Colonic mucosa (tissue), 4 donors: ENCODE data around the gene JMJD4. TPM values are rescaled to one million over a fixed set of nuclear protein-coding genes. Genes with fewer than 3 reads are reported as not detected.

Source experiments
- DNase-seq: peaks from one replicate; pipeline ENCODE4 v3.0.0-alpha.2; 2020
- H3K27ac ChIP-seq: fragments of 200-600 bp; one replicate; pipeline ENCODE4 v1.8.0; 2021
- H3K27me3 ChIP-seq: fragments of 200-600 bp; one replicate; pipeline ENCODE4 v1.8.0; 2021
- H3K36me3 ChIP-seq: fragments of 200-600 bp; one replicate; pipeline ENCODE4 v1.8.0; 2021
- H3K4me1 ChIP-seq: fragments of 200-600 bp; one replicate; pipeline ENCODE4 v1.8.0; 2021; ENCODE audit warnings: mild to moderate bottlenecking
- H3K4me3 ChIP-seq: fragments of 200-600 bp; one replicate; pipeline ENCODE4 v1.8.0; 2021
- H3K9ac ChIP-seq, 2 donors: one replicate each; pipeline ENCODE4 v1.7.0; 2013; ENCODE audit warnings: control low read depth in 2 of 2, low read depth in 2 of 2, low read length in 2 of 2
- H3K9me3 ChIP-seq: fragments of 200-600 bp; one replicate; pipeline ENCODE4 v1.8.0; 2021
- intact Hi-C: fragments of 100-400 bp; cut with DNase I; formaldehyde crosslinking; loops from one replicate; pipeline ENCODE4 v1.14.1; 2022
- total RNA-seq, 2 donors: library from RNA; stranded (reverse); fragmentation: NEBNext Ultra II Directional in 1 of 2; extraction: Animal tissue kit (Norgen Biotek cat#: 25700) in 1 of 2; gene quantifications; one replicate each; pipeline ENCODE4 v1.2.1, GENCODE V29; 2021
- TF ChIP-seq, protein P1 (sequence below): fragments of 200-600 bp; IDR thresholded peaks from one replicate; pipeline ENCODE4 v1.8.0; 2022; ENCODE audit warnings: antibody characterized with exemption, mild to moderate bottlenecking
- donor health status: healthy.
- donor health status: DM: no; HTN: no; CAD: no.
- donor health status: DM: no; HTN: no; CAD: no.

The JMJD4 gene
- total RNA-seq, 2 donors from 2014 or later, result 9.0 to 16.0 TPM

GRCh38 chr1:227747948-227748495, 12.9 kb upstream of the JMJD4 start:
- H3K27ac ChIP-seq, result peak overlapping the region; percentile 44
- TF ChIP-seq, protein P1, sequence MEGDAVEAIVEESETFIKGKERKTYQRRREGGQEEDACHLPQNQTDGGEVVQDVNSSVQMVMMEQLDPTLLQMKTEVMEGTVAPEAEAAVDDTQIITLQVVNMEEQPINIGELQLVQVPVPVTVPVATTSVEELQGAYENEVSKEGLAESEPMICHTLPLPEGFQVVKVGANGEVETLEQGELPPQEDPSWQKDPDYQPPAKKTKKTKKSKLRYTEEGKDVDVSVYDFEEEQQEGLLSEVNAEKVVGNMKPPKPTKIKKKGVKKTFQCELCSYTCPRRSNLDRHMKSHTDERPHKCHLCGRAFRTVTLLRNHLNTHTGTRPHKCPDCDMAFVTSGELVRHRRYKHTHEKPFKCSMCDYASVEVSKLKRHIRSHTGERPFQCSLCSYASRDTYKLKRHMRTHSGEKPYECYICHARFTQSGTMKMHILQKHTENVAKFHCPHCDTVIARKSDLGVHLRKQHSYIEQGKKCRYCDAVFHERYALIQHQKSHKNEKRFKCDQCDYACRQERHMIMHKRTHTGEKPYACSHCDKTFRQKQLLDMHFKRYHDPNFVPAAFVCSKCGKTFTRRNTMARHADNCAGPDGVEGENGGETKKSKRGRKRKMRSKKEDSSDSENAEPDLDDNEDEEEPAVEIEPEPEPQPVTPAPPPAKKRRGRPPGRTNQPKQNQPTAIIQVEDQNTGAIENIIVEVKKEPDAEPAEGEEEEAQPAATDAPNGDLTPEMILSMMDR, result no peak
- intact Hi-C loops, result no loop called here
- no peak for DNase-seq
- no peak overlapping the region for H3K4me3 ChIP-seq
- H3K36me3 ChIP-seq, result no peaks in the 10 kb centered on the region
- H3K9me3 ChIP-seq, result no peaks in the 10 kb centered on the region
- H3K9ac ChIP-seq, result no peak overlapping the region
- peaks cover 6% of the 10 kb centered on the region for H3K4me1 ChIP-seq
- no peaks in the 10 kb centered on the region for H3K27me3 ChIP-seq

GRCh38 chr1:227747382-227747781, 12.3 kb upstream of the JMJD4 start:
- Histone ChIP-seq H3K9me3 (no peaks in the 10 kb centered on the region), H3K4me1 (peaks cover 6% of the 10 kb centered on the region), H3K27ac (no peak overlapping the region), H3K4me3 (no peak overlapping the region), H3K36me3 (no peaks in the 10 kb centered on the region), H3K9ac (no peak overlapping the region), H3K27me3 (no peaks in the 10 kb centered on the region)
- TF ChIP-seq, protein P1, result no peak
- DNase-seq, result no peak
- intact Hi-C loops, result no loop called here

DNA sequence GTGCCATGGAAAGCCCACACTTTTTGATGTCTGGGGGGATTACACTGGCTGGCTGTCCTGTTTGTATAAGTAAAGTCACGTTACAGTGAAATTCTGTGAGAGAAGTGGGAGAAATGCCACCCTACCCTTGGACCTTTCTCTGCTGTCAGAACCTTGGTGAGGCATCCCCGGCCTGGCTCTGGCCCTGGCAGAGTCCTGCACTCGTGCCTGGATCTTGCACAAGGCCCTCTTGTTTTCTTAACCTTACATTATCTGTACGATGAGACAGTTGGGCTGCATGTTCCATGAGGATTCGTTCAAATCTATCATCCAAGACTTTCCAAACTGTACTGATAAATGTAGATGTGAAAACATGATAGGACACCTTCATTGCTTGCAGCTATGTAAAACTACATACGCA, 11.6 kb upstream of the JMJD4 start:
- no peaks in the 10 kb centered on the region for H3K9me3 ChIP-seq
- TF ChIP-seq, protein P1, result no peak
- peaks cover 6% of the 10 kb centered on the region for H3K4me1 ChIP-seq
- H3K4me3 ChIP-seq, result no peak overlapping the region
- H3K9ac ChIP-seq, result no peak overlapping the region
- no peak overlapping the region for H3K27ac ChIP-seq
- intact Hi-C loops, result no loop called here
- H3K36me3 ChIP-seq, result no peaks in the 10 kb centered on the region
- no peak for DNase-seq
- H3K27me3 ChIP-seq, result no peaks in the 10 kb centered on the region

- H3K27me3 ChIP-seq, result no peaks in the 10 kb centered on the region
- H3K9me3 ChIP-seq, result no peaks in the 10 kb centered on the region
- H3K4me3 ChIP-seq, result no peak overlapping the region
- no peak overlapping the region for H3K27ac ChIP-seq
- DNase-seq, result no peak
- no peak overlapping the region for H3K9ac ChIP-seq
- intact Hi-C loops, result no loop called here
- peaks cover 6% of the 10 kb centered on the region for H3K4me1 ChIP-seq
- no peaks in the 10 kb centered on the region for H3K36me3 ChIP-seq
- TF ChIP-seq, protein P1, result no peak
Observed at GRCh38 chr1:227745568-227746265, 10.6 kb upstream of the JMJD4 start.

DNA sequence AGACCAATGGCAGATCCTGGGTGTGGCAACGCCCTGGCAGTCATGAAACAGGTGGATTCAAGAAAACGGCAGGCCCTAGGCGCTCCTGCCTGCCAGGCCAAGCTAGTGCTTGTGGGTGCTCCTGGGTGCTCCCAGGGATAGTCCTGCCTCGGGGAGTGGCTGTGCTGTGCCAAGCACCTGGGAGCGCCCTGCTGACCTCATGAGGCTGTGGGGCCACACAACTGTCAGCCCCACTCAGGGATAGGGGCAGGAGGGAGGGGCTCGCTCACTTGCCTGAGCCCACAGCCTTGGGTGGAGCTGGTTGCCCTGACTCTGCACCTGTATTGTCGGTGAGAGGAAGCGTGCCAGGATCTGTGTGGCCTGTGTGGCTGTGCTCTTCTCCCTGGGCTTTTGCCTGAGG, 9.6 kb upstream of the JMJD4 start:
- H3K36me3 ChIP-seq, result no peaks in the 10 kb centered on the region
- peak; percentile 59 for DNase-seq
- no peak overlapping the region for H3K9ac ChIP-seq
- TF ChIP-seq, protein P1, result no peak
- no peaks in the 10 kb centered on the region for H3K27me3 ChIP-seq
- intact Hi-C loops, result no loop called here
- no peak overlapping the region for H3K4me3 ChIP-seq
- no peaks in the 10 kb centered on the region for H3K9me3 ChIP-seq
- H3K27ac ChIP-seq, result no peak overlapping the region
- peaks cover 6% of the 10 kb centered on the region for H3K4me1 ChIP-seq
